Karpas-422 (cell line): ENCODE data around the gene ATP8A2. TPM values are rescaled to one million over a fixed set of nuclear protein-coding genes. Genes with fewer than 3 reads are reported as not detected.

ENCODE experiments used
- DNase-seq: peaks from one replicate; pipeline ENCODE4 v3.0.0-alpha.2; 2015
- H2AFZ ChIP-seq: fragments of 200-600 bp; sonication (generic); 2 replicates; pipeline ENCODE4 v1.6.1; 2014; ENCODE audit warnings: antibody characterized with exemption, low read length, mixed read lengths
- H3K27ac ChIP-seq: fragments of 200-600 bp; sonication (generic); 2 replicates; pipeline ENCODE4 v1.5.1; 2014; ENCODE audit warnings: mild to moderate bottlenecking, low read length, moderate library complexity
- H3K27me3 ChIP-seq: fragments of 200-600 bp; sonication (generic); 2 replicates; pipeline ENCODE4 v1.6.1; 2014; ENCODE audit warnings: low read length, mixed read lengths
- H3K36me3 ChIP-seq: fragments of 200-600 bp; sonication (generic); 2 replicates; pipeline ENCODE4 v1.6.1; 2014; ENCODE audit warnings: low read length, mixed read lengths; ENCODE audit not compliant: insufficient read depth
- H3K4me1 ChIP-seq: fragments of 200-600 bp; sonication (generic); 2 replicates; pipeline ENCODE4 v1.6.1; 2014; ENCODE audit warnings: mild to moderate bottlenecking, low read length, mixed read lengths
- H3K4me2 ChIP-seq: fragments of 200-600 bp; sonication (generic); 2 replicates; pipeline ENCODE4 v1.6.1; 2014; ENCODE audit warnings: low read length, low read depth, mild to moderate bottlenecking; ENCODE audit not compliant: poor library complexity, severe bottlenecking
- H3K4me3 ChIP-seq: fragments of 200-600 bp; sonication (generic); 2 replicates; pipeline ENCODE4 v1.5.1; 2014; ENCODE audit warnings: mild to moderate bottlenecking, antibody characterized with exemption, low read length, mixed read lengths
- H3K79me2 ChIP-seq: fragments of 200-600 bp; sonication (generic); 2 replicates; pipeline ENCODE4 v1.6.1; 2014; ENCODE audit warnings: mild to moderate bottlenecking, low read length, mixed read lengths
- H3K9ac ChIP-seq: fragments of 200-600 bp; sonication (generic); 2 replicates; pipeline ENCODE4 v1.6.0; 2014; ENCODE audit warnings: low read length
- H3K9me2 ChIP-seq: fragments of 200-600 bp; sonication (generic), shearing (Covaris generic); replicated peaks from 2 replicates; pipeline ENCODE4 v1.6.0; 2014; ENCODE audit warnings: mild to moderate bottlenecking, low read length, moderate library complexity; ENCODE audit not compliant: insufficient read depth
- H3K9me3 ChIP-seq: fragments of 300-700, 200-600 bp; sonication (generic); 2 replicates; pipeline ENCODE4 v1.6.1; 2014; ENCODE audit warnings: low read length, mixed read lengths
- H4K20me1 ChIP-seq: fragments of 200-600 bp; sonication (generic); 2 replicates; pipeline ENCODE4 v1.6.1; 2014; ENCODE audit warnings: mild to moderate bottlenecking, antibody characterized with exemption, low read length, low read depth; ENCODE audit not compliant: insufficient read depth
- total RNA-seq: library from RNA; depleted of rRNA; stranded (reverse); fragments of >200 nt; shearing (Covaris generic); gene quantifications from 2 replicates; pipeline ENCODE4 v1.2.3, GENCODE V29; 2014; ENCODE audit warnings: low replicate concordance

ATP8A2 gene
- total RNA-seq, 1 experiment from 2014 or later: not detected

GRCh38 chr13:25578526-25578925 lies 206.8 kb downstream of the ATP8A2 start:
- Histone ChIP-seq H3K4me1 (no peaks in the 10 kb centered on the region), H3K9ac (no peak overlapping the region), H3K27me3 (no peaks in the 10 kb centered on the region), H3K9me3 (no peaks in the 10 kb centered on the region), H3K36me3 (no peaks in the 10 kb centered on the region), H3K27ac (no peak overlapping the region), H3K4me2 (no peak overlapping the region), H3K79me2 (no peaks in the 10 kb centered on the region), H2AFZ (no peak overlapping the region), H3K4me3 (no peak overlapping the region), H4K20me1 (0 out of 2 replicates have a peak, but pooled peaks cover 3% of the 10 kb centered on the region), H3K9me2 (no peaks in the 10 kb centered on the region)
- DNase-seq: no peak

- Histone ChIP-seq H4K20me1 (0 out of 2 replicates have a peak, but pooled peaks cover 3% of the 10 kb centered on the region), H3K4me1 (no peaks in the 10 kb centered on the region), H3K4me2 (no peak overlapping the region), H2AFZ (no peak overlapping the region), H3K27ac (no peak overlapping the region), H3K4me3 (no peak overlapping the region), H3K9ac (no peak overlapping the region), H3K9me2 (no peaks in the 10 kb centered on the region), H3K36me3 (no peaks in the 10 kb centered on the region), H3K9me3 (no peaks in the 10 kb centered on the region), H3K79me2 (no peaks in the 10 kb centered on the region), H3K27me3 (no peaks in the 10 kb centered on the region)
- no peak for DNase-seq
Measured at GRCh38 chr13:25579221-25579620, 207.4 kb downstream of the ATP8A2 start.

- Histone ChIP-seq H3K36me3 (no peaks in the 10 kb centered on the region), H3K4me3 (no peak overlapping the region), H3K9ac (no peak overlapping the region), H3K27ac (no peak overlapping the region), H3K4me1 (no peaks in the 10 kb centered on the region), H3K79me2 (no peaks in the 10 kb centered on the region), H3K27me3 (no peaks in the 10 kb centered on the region), H3K9me3 (no peaks in the 10 kb centered on the region), H3K9me2 (no peaks in the 10 kb centered on the region), H4K20me1 (0 out of 2 replicates have a peak, but pooled peaks cover 3% of the 10 kb centered on the region), H2AFZ (no peak overlapping the region), H3K4me2 (no peak overlapping the region)
- no peak for DNase-seq
Measured at GRCh38 chr13:25581351-25581750, 209.6 kb downstream of the ATP8A2 start.

- Histone ChIP-seq H3K36me3 (no peaks in the 10 kb centered on the region), H3K4me3 (no peak overlapping the region), H3K27me3 (no peaks in the 10 kb centered on the region), H3K4me1 (no peaks in the 10 kb centered on the region), H3K9me3 (no peaks in the 10 kb centered on the region), H2AFZ (no peak overlapping the region), H3K4me2 (no peak overlapping the region), H3K9ac (no peak overlapping the region), H3K27ac (no peak overlapping the region), H4K20me1 (no peaks in the 10 kb centered on the region), H3K79me2 (no peaks in the 10 kb centered on the region), H3K9me2 (no peaks in the 10 kb centered on the region)
- DNase-seq: no peak
Measured at GRCh38 chr13:25584087-25584486, 212.3 kb downstream of the ATP8A2 start.

GRCh38 chr13:25585000-25585399 lies 213.2 kb downstream of the ATP8A2 start:
- no peaks in the 10 kb centered on the region for H3K36me3 ChIP-seq
- H3K27me3 ChIP-seq: no peaks in the 10 kb centered on the region
- no peak overlapping the region for H3K9ac ChIP-seq
- no peaks in the 10 kb centered on the region for H3K9me3 ChIP-seq
- no peaks in the 10 kb centered on the region for H4K20me1 ChIP-seq
- no peak overlapping the region for H3K4me2 ChIP-seq
- H3K79me2 ChIP-seq: no peaks in the 10 kb centered on the region
- no peaks in the 10 kb centered on the region for H3K4me1 ChIP-seq
- H3K4me3 ChIP-seq: no peak overlapping the region
- H2AFZ ChIP-seq: no peak overlapping the region
- H3K9me2 ChIP-seq: no peaks in the 10 kb centered on the region
- no peak for DNase-seq
- no peak overlapping the region for H3K27ac ChIP-seq

GRCh38 chr13:25587326-25587980 lies 215.7 kb downstream of the ATP8A2 start:
- Histone ChIP-seq H3K9ac (no peak overlapping the region), H3K36me3 (no peaks in the 10 kb centered on the region), H3K27me3 (no peaks in the 10 kb centered on the region), H4K20me1 (no peaks in the 10 kb centered on the region), H3K4me2 (no peak overlapping the region), H3K4me1 (no peaks in the 10 kb centered on the region), H3K9me2 (no peaks in the 10 kb centered on the region), H3K4me3 (no peak overlapping the region), H2AFZ (no peak overlapping the region), H3K79me2 (no peaks in the 10 kb centered on the region), H3K9me3 (no peaks in the 10 kb centered on the region), H3K27ac (no peak overlapping the region)
- DNase-seq: no peak

GRCh38 chr13:25588336-25589060 lies 216.7 kb downstream of the ATP8A2 start:
- Histone ChIP-seq H3K27ac (no peak overlapping the region), H3K9me3 (no peaks in the 10 kb centered on the region), H3K36me3 (no peaks in the 10 kb centered on the region), H3K4me3 (no peak overlapping the region), H3K4me1 (no peaks in the 10 kb centered on the region), H4K20me1 (no peaks in the 10 kb centered on the region), H3K9me2 (no peaks in the 10 kb centered on the region), H3K27me3 (no peaks in the 10 kb centered on the region), H2AFZ (no peak overlapping the region), H3K79me2 (no peaks in the 10 kb centered on the region), H3K4me2 (no peak overlapping the region), H3K9ac (no peak overlapping the region)
- DNase-seq: no peak

- Histone ChIP-seq H3K9me3 (no peaks in the 10 kb centered on the region), H3K36me3 (no peaks in the 10 kb centered on the region), H3K79me2 (no peaks in the 10 kb centered on the region), H3K4me2 (no peak overlapping the region), H3K27ac (no peak overlapping the region), H2AFZ (no peak overlapping the region), H3K4me1 (no peaks in the 10 kb centered on the region), H3K9ac (no peak overlapping the region), H4K20me1 (no peaks in the 10 kb centered on the region), H3K27me3 (no peaks in the 10 kb centered on the region), H3K9me2 (no peaks in the 10 kb centered on the region), H3K4me3 (no peak overlapping the region)
- DNase-seq: no peak
Measured at GRCh38 chr13:25598421-25598820, 226.6 kb downstream of the ATP8A2 start.
